Hematopoietic multipotent progenitor cell treated with erythropoietin and hydrocortisone succinate and interleukin-3 and kit ligand, for 15 days (in vitro differentiated cells): ENCODE data around the gene MLLT3.

ENCODE experiments used
- DNase-seq: peaks from one replicate; pipeline ENCODE4 v3.0.0-alpha.2; 2015; ENCODE audit warnings: low spot score

Gene MLLT3

GRCh38 chr9:20302197-20302596 is 320.1 kb downstream of the MLLT3 start:
- no peak for DNase-seq

- no peak for DNase-seq
Measured at GRCh38 chr9:20300430-20301115, 321.7 kb downstream of the MLLT3 start.

- DNase-seq, result no peak
Measured at GRCh38 chr9:20297646-20298084, 324.6 kb downstream of the MLLT3 start.

GRCh38 chr9:20295555-20295954 is 326.7 kb downstream of the MLLT3 start:
- DNase-seq, result no peak

GRCh38 chr9:20294046-20294750 is 328.1 kb downstream of the MLLT3 start:
- no peak for DNase-seq

GRCh38 chr9:20292002-20292401 is 330.3 kb downstream of the MLLT3 start:
- DNase-seq, result no peak
